Hematopoietic multipotent progenitor cell treated with erythropoietin and hydrocortisone succinate and interleukin-3 and kit ligand, for 4 days (in vitro differentiated cells): ENCODE data around the gene MED12.

Experiments
- DNase-seq: peaks from one replicate; pipeline ENCODE4 v3.0.0-alpha.2; 2015

Gene MED12

DNA sequence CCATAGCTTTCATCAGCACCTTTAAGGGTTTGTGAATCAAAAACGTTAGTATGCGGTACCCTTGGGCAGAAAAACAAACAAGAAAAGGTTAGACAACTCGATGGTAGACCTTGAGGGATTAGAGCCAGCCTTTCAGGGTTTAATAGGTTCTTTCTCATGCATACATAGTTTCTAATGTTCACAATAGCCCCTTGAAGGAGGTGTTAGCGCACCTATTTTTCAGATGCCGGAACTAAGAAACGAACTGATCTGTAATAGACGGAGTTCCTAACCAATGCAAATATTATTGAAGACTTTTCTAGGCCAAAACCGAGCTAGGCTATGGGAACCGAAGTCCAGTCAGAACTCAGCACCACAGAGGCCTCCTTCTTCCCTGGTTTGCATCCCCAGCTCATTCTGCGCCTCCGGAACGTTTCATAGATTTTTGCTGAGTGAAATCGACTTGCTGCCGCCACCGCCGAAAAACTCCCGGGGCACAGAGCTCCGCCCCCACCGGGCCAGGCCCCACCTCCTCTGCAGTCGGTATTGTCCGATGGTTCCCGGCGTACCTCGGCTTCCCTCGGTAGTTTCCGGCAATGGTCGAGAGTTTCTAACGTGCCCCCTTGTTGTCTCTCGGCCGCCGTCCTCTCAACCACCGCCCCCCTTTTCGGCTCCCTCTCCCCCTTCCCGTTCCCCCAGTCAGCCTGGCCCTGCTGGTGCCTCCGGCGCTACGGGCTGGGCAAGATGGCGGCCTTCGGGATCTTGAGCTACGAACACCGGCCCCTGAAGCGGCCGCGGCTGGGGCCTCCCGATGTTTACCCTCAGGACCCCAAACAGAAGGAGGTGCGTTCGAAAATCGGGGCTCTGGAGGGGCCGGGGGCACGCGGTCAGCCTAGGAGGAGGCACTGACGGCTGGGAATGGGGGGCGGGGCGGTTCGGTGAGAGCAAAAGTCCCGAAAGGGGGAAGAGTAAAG is at the start of gene MED12:
Gene MED12 (plus strand): TSS at position 565 of the 953 bp plus-strand sequence. CDS start 159 bp downstream, at position 724.
- DNase-seq: peak; percentile 94

- no peak for DNase-seq
Observed at GRCh38 chrX:71070531-71070930, 47.9 kb upstream of the MED12 start.

- DNase-seq: no peak
Observed at GRCh38 chrX:71081330-71082123, 36.9 kb upstream of the MED12 start.

GRCh38 chrX:71082124-71082647 is 36.2 kb upstream of the MED12 start:
- DNase-seq: no peak

GRCh38 chrX:71082822-71083221 is 35.6 kb upstream of the MED12 start:
- DNase-seq: no peak

DNA sequence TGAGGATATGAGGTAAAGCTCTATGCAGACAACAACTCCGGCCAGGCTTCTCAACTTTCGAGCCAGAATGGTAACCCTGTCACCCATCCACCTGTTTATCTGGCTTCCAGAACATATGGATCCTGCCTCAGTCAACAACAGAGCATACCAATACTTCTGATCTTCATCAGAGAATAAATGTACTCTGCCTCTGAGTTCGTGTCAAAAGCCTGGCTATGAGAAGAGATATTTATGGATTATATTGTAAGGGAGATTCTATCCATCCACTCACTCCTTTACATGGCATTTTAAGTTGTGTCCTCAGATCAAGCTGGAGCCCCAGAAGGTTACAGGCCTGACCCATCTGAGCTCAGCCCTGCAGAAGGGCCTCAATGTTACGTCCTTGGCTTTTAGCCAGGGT is 32.5 kb upstream of the MED12 start:
- no peak for DNase-seq

DNA sequence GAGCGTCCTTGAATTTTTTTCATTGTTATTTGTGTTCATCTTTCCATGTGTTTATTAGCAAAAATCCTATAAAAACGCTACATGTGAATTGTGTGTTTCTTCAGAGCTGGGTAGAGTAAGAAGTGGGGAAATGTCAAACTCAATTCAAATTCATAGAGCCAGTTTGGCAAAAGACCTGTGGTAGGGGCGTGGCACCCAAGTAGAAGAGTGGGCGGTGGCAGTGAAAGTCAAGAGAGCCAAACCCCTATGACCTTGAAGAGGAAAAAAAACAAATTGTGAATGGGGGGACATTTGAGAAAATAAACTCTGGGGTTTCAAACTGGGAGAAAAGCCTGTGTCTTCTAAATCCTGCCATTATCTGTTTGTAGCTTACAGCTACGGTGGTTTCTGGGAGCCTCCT is 27.1 kb upstream of the MED12 start:
- DNase-seq: no peak

DNA sequence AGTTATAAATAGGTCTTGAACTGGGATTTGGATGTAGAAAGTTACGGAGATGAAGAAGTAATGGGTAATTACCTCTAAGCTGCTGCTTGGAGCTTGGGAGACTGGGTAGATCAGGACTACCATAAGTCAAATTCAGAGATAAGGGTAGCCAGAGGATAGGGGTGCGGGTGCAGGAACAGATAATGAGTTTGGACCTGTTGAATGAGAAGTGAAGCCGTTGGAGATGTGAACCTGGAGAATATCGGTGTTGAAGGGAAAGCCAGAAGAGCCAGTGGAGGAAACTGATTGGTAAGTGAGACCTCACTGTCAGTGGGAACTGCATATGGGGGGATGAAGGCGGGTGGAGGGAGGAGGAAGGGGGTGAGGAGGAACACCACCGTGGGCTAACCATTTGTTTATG is 23.4 kb upstream of the MED12 start:
- DNase-seq: peak; percentile 38

DNA sequence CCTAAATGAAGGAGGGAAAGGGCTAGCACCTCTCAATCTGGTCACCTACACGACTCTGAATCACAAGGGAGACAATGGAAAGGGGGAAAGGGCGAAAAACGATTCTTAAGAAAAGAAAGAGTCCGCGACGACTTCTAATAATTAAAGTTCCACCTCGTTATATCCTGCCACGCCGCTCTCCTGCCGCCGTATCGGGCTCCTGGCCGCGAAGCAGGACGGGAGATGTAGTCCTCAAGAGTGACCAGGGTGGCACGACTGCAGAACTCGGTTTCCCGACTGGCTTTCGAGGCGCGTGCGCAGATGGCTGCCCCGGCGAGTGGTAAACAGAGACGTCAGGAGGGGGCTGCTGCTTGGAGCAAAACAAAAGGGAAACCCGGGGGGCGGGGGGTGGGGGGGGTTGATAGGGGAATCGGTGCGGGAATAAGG is 22.8 kb upstream of the MED12 start, which contains the start of gene FOXO4:
Gene FOXO4 (plus strand): TSS at position 297 of the 426 bp plus-strand sequence. CDS start 678 bp downstream, outside the sequence.
- peak; percentile 95 for DNase-seq

GRCh38 chrX:71095981-71096759 is 22.2 kb upstream of the MED12 start:
- peak; percentile 80 for DNase-seq

DNA sequence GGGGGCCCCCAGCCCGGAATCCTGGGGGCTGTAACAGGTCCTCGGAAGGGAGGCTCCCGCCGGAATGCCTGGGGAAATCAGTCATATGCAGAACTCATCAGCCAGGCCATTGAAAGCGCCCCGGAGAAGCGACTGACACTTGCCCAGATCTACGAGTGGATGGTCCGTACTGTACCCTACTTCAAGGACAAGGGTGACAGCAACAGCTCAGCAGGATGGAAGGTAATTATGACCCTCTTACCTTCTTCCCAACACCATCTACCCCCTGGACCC is 21.7 kb upstream of the MED12 start:
- no peak for DNase-seq

DNA sequence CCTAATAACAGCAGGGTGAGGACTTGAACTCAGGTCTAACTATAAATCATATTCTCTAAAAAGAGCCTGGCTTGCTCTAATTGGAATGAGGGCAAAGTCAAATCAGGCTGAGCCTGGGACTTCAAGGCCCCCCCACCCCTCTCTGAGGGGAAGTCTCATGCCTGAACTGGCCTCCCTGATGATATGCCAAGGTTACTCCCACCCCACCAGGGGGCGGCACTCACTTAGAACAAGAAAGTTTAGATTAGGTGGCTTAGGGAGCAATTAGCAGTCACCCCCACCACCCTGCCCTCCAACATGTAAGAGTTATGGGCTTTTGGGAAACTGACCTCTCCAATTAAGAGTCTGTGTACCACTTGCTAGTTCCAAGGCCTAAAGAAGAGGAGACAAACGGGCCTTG is 20.1 kb upstream of the MED12 start:
- DNase-seq: peak; percentile 91

- no peak for DNase-seq
Observed at GRCh38 chrX:71098951-71099506, 19.4 kb upstream of the MED12 start.

GRCh38 chrX:71099736-71100135 is 18.7 kb upstream of the MED12 start:
- DNase-seq: no peak

DNA sequence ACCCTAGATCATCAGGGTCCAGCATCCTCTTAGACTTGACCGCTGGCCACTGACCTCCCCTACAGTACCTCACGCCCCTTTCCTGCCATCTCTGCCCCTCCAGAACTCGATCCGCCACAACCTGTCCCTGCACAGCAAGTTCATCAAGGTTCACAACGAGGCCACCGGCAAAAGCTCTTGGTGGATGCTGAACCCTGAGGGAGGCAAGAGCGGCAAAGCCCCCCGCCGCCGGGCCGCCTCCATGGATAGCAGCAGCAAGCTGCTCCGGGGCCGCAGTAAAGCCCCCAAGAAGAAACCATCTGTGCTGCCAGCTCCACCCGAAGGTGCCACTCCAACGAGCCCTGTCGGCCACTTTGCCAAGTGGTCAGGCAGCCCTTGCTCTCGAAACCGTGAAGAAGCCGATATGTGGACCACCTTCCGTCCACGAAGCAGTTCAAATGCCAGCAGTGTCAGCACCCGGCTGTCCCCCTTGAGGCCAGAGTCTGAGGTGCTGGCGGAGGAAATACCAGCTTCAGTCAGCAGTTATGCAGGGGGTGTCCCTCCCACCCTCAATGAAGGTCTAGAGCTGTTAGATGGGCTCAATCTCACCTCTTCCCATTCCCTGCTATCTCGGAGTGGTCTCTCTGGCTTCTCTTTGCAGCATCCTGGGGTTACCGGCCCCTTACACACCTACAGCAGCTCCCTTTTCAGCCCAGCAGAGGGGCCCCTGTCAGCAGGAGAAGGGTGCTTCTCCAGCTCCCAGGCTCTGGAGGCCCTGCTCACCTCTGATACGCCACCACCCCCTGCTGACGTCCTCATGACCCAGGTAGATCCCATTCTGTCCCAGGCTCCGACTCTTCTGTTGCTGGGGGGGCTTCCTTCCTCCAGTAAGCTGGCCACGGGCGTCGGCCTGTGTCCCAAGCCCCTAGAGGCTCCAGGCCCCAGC is 17.6 kb upstream of the MED12 start:
- DNase-seq: peak; percentile 43

GRCh38 chrX:71102292-71102691 is 16.1 kb upstream of the MED12 start:
- peak; percentile 50 for DNase-seq

DNA sequence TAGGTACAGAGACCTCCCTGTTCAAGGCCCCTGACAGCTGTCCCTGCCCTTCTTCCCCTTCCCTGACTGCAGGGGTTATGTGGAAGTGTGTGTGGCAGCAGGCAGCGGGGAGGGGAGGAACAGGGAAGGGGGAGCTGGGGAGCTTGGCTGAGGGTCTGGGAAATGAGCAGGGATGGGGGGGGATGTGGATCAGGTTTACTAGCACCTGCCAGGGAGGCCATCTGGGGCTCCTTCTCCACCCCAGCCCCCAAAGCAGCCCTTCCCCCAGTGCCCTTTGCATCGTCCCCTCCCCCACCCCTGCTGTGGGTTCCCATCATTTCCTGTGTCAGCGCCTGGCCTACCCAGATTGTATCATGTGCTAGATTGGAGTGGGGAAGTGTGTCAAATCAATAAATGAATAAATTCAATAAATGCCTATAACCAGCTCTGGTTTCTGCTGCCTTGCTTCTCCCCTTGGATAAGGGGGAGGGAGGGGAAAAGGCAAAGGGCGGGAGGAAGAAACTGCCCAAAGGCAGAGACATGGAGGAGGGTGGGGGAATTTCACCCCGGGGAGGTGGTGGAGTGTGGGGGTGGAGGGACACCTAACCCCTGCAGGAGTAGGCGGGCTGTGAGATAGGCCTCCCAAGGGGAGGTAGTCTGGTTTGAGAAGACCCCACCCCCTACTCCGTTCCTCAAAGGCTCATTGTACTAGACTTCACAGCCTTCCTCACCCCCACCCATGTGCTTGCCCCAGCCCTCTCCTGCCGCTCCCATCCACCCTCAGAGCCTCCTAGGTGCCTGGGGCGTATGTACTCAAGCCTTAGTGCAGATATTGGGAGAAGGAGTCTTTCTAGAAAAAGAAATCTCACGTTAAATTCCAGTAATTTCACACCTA is 15.0 kb upstream of the MED12 start:
- peak; percentile 93 for DNase-seq

- DNase-seq: no peak
Observed at GRCh38 chrX:71105628-71106027, 12.8 kb upstream of the MED12 start.

GRCh38 chrX:71106427-71106826 is 12.0 kb upstream of the MED12 start, which contains the start of gene CXorf65:
CXorf65 (minus strand) TSS chrX:71106740; CDS start chrX:71106556, 184 bp downstream.
- peak; percentile 72 for DNase-seq

- DNase-seq: no peak
Observed at GRCh38 chrX:71107245-71107644, 11.2 kb upstream of the MED12 start.
